CD1c-positive myeloid dendritic cell (primary cell): ENCODE results near the gene ZEB2.

Experiments used
- DNase-seq: peaks from one replicate; pipeline ENCODE4 v3.0.0-alpha.2; 2016; ENCODE audit errors: extremely low spot score

The ZEB2 gene

DNA sequence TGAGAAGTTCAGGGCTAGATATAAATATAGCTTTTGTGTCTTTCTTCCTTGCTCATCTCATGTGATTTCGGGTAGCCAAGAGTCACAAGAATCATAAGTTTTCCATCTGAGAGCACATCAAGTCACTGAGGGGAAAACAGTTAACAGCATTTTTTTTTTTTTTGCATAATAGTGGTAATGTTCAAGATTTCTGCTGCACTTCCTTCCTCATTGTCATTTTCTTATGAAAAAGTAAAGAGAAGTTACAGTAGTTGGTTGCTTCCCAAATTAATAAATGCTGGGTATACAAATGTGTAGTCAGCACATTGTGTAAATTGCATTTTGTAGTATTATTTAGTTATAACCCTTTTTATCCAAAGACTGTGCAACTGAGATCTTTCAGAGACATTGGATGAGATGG, 93.6 kb downstream of the ZEB2 start:
- peak; percentile 75 for DNase-seq

DNA sequence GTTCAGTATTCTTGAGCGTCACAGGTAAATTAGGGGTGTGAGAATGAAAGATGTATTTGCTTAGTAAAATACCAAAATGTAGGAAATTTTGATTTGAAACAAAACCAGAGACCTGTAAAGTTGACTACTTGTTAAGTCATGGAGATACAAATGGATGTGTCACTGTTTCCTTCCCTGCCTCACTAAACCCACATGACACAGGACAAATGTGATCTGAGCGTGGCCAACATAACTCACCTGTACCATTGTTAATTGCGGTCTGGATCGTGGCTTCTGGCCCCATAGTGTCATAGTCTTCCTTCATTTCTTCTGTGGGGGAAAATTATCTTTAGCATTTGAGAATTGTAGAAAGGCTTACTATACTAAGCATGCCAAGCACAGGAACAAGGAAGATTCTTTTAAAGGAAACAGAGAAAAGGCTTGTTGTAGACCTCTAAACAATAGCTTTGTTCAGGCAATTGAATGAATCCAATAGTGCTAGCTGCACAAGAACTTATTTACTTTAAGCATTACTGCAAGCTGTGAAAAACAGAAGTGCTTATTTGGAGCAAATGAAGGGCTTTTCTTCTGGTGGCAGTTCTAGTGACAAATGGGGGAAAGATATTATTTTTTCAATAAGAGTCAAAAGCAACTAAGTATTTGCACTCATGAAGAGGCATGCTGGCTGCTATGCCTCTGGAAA, 95.2 kb downstream of the ZEB2 start:
- DNase-seq, result peak; percentile 29

DNA sequence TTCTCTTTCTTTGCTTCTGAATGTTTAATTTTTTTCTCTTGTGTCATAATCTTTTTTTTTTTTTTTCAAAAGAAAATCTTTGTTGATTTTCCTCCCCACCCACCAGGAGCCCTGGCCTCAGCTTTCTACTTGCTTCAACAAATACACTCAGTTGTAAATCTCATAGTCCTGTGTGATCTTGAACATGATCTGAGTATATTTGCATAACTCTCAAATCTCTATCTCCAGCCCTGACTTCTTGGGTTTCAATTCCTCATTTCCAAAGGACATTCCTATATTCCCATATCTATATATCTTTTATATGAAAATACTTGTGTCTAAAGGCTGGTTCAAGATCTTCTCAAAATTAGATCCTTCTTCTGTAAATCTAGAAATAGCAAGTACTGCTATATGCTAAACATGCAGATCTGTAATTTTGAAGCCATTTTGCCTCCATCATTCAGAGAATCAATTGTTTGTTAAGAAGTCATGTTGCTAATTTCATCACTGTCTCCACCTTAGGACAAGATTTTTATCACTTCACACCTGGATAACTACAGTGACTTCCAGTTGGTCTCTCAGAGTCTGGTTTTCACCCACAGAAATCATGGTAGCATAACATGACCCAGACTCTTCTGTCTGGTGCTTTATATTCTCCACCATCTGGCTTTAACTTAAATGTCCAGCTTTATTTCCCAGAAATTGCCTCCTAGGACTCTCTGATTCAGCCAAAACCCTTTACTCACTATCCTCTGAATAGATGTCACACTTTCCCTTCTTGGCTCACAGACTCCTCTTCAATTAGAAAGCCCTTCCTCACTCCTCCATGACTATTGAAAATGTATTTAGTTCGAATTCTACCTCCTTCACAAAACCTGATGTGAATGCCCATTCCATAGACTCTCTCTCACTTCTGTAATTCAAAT, 98.1 kb downstream of the ZEB2 start:
- DNase-seq, result peak; percentile 31

DNA sequence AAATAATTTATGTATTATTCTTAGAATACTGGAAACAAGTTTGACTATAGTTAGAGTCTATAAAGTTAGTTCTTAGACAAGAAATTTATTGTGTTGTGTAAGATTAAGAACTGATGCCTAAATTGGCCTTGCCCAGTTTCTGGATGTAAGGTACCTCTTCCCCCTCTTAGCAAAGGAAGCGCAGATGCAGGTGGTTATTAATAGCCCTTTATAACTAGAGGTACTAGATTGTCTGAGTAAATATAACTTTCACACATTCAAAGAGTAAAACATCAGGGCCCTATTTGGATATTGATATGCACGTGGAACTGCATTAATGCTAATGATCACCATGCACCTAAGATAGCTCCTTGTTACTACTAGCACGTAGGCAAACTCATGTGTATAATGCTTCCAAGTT, 100.7 kb downstream of the ZEB2 start:
- DNase-seq, result no peak

DNA sequence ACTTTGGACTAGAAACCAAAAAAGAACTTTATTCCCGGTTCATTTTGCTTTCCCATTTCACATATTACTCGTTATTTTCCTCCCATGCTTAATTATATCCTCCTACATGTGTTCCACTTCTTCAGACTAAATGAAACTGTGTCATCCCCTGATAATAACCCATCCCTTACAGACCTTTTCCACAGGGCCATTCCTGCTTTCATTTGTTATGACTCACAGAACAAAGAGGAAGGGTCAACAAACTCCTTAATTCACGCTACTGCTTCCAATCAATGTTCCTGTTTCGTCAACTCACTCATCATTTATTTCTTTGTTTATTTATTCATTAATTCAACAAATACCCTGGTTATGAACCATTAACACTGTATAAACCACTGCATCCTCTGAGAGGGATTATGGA, 104.5 kb downstream of the ZEB2 start:
- peak; percentile 70 for DNase-seq

DNA sequence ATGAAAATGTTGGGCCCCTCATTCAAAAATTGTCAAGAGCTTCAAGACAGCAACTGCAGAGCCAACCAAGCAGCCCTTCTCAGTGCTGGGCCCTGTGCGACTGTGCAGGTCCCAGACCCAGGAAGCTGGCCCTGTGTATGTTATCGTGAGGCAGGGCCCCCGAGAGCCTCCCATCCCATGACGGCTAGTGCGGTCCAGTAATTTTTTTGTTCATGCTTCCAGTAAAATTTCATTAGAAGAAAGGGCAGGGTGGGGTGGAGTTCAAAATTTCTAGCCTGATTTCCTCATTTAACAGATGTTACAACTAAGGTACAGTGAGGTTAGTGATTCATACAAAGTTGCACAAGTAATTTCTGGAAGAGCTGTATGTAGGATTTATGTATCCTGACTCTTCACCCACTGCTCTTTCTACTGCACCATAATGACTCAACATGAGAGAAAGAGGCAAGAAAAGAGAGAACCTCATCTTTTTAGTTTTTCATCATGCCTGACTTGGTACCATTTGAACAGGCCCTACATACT, 105.5 kb downstream of the ZEB2 start:
- DNase-seq, result peak; percentile 93

DNA sequence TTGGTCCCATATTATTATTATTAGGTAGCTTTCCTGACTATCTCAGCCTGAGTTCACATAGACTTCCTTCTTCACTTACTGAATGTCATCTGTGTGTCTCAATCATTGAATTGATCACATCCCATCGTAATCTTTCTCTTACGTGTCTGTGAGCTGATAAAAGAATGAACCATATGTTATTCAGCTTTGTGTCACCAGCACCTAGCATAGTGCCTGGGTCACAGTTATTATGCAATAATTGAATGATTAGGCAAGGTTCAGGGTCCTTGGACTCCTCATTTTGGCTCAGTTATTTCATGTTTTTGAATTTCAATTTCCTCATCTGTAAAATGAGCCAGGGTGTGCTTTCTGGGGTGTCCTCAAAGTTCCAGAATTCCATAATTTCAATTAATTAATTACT, 107.2 kb downstream of the ZEB2 start:
- DNase-seq, result peak; percentile 64

DNA sequence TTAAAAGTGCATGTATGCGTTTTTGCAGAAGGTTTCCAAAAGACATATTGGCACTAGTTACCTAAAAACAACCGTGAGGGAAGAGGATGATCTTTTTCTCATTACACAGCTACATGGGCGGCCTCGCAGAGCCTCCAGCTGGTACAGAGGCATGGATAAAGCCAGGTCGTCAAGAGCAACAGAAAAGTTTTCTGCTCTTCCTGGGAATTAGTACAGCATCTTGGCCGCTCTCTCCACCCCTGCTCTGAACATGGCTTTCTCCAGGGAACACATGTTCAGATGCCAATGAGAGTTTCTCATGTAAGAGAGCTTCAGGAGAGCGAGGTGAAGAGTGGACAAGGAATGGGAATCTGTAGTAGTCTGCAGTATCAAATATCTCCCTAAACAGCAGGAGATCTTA, 108.4 kb downstream of the ZEB2 start:
- DNase-seq, result no peak

DNA sequence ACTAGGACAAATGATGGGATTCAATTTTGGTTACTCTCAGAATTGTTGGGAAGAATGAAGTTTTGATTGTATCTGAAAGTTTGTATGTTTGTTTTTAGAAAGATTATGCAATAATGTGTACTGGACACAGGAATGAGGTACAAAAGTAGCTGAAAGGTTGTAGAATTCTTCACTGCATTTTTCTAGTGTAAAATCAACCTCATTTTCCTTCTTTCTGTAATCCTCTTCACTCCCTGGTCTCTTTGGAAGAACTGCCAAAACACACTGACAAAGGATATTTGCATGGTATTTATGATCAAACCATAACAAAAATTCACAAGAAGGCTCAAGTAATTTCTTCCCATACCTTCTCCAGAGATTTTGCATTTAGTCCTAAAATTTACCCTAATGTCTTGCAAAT, 110.7 kb downstream of the ZEB2 start:
- DNase-seq, result no peak

DNA sequence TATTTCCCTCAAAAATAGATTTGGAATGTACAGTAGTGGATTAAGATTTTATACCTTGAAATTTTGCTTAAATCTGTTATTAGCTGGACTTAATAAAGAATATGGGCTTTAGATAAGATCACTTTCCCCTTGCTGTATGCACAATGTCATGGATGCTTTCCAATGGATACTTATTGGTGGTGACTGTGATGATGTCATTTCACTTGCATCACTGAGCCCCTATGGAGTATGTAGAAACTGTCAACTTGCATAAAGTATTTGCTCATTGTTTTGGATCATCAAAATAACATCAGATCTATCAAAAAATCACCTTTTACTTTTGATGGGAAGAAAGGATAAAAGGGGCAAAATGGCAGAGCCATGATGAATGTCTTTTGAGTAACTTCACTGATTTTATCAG, 112.7 kb downstream of the ZEB2 start:
- DNase-seq, result no peak

DNA sequence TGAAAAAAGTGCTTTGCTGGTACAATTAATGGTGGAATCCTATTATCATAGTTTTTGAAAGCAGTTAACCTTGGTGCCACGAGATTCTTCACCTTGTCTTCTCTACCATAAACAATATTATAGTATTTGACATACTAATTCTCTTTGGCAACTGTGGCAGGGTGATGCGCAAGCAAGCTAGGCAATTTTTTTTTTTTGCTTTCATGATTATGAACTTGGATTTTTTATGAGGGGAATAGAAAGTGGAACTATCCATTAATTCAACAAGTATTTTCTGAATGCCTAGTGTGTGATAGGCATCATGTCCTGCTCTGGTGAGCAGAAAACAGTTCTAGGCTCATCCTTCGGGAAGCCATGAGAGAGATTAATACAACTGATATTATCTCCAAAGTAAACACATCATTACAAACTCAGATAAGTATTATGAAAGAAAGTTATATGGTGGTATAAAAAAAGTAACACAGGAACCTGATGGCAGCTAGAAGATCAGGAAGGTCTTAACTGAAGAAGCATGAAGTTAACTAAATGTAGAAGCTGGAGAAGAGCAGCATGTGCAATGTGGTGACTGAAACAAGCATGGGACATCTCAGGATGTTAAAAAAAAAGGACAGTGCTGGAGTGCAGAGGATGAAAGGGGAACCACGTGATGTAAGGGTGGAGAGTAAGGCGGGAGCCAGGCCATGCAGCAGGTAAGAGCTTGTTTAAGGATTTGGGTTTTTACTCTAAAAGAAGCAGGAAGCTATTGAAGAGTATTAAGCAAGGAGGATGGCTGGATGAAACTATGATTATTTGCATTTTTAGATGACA, 113.7 kb downstream of the ZEB2 start:
- no peak for DNase-seq

DNA sequence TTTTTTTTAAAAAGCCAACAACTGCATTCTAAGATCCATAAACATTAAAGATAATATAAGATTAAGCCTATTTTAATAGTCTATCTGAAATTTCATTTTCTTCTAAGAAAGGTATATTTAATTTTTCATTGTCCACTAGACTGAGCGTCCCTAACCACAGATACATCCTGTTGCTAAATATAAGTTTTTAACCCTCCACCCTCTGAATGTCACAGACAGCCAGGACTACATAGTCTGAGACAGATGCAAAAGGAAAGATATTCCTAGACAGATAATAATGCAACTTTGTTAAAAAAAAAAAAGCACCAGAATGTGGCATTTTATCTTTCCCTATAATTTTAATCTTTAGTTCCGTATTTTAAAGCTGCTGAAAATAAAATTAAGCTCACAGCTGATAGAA, 114.6 kb downstream of the ZEB2 start:
- no peak for DNase-seq

DNA sequence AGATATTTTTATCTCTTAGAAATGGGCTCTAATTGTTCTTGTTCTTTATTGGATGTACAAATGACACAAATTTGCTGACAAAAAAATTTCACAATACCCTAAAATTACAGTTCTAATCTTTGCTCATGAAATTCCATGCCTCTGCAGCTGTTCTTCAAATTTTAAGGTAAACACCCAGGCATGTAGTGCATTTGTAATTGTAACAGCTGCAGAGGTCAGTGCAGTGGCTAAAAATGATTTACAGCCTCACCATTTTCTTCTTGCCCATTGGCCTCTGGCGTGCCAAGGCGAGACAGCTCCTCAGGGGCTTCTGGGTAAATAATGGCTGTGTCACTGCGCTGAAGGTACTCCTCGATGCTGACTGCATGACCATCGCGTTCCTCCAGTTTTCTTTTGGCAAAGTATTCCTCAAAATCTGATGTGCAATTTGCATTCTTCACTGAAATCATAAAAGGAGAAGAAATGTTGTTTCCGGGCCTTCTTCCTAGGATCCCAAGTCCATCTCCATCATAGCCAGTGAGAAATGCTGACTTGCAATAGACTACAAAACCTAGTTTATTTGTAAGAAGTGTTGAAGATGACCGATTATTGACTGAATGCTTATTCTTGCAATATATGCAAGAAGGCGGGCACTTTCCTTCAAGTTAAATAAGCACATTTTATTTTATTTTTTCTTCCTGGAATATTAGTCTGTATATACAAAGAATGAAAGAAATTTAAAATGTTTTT, 115.2 kb downstream of the ZEB2 start:
- DNase-seq, result no peak

DNA sequence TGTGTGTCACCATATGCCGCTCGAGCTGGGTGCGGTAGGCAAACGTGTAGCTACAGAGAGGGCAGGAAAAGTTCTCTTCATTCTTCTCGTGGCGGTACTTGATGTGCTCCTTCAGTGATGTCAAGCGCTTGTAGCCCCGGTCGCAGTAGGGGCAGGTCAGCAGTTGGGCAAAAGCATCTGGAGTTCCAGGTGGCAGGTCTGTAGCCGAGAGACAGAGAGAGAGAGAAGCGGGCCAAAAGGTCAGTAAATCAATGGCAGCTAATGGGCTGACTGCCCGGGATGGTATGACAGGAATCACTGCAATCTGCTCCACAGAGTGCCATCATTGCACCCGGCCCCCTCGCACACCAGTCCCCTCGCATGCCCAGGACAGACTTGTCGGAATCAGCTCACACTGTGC, 116.0 kb downstream of the ZEB2 start:
- DNase-seq, result no peak

DNA sequence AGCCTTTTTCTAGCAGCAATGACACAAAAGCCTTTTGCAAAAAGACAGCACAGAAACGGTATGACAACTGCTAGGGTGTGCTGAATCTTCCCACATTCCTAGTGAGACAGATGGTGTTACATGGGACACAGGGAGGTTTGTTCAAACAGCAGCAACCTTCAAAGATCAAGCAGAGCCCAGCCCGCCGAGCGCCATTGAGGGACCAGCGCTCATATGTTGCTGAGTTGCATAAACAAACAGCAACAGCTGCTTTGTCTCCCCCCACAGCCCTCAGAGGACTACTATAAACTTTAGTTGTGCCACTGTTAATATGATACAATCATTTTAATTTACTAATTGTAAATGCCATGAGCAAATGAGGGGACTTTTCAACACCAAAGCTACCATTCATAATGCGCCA, 117.7 kb downstream of the ZEB2 start:
- DNase-seq, result no peak

DNA sequence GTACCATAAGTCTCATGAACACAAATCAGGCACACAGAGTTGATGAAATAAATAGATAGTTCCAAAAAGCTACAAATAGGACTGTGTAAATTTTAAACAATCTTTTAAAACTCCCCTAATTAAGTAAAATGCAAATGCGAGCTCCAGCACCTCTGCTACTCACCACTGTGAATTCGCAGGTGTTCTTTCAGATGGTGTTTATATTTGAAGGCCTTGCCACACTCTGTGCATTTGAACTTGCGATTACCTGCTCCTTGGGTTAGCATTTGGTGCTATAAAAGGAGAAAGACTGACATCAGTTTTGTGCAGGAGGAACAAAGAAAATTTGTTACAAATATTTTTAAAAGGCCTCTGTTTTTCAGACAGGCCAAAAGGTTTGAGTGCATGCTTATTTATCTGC, 118.9 kb downstream of the ZEB2 start:
- DNase-seq, result no peak

DNA sequence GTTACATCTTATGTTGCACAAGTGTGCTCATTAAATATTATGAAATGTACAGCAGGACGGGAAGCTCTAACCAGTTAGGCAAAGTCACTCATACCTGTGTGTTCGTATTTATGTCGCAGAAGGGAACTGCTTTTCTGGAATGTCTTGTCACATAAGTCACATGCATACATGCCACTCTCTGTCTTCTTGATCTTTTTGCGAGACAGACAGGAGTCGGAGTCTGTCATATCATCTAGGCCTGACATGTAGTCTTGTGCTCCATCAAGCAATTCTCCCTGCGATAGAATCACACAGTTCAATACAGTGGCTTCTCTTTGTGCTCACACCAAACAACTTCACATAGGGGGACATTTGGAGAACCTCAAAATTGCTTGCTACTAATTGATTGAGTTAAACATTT, 123.6 kb downstream of the ZEB2 start:
- DNase-seq, result no peak

DNA sequence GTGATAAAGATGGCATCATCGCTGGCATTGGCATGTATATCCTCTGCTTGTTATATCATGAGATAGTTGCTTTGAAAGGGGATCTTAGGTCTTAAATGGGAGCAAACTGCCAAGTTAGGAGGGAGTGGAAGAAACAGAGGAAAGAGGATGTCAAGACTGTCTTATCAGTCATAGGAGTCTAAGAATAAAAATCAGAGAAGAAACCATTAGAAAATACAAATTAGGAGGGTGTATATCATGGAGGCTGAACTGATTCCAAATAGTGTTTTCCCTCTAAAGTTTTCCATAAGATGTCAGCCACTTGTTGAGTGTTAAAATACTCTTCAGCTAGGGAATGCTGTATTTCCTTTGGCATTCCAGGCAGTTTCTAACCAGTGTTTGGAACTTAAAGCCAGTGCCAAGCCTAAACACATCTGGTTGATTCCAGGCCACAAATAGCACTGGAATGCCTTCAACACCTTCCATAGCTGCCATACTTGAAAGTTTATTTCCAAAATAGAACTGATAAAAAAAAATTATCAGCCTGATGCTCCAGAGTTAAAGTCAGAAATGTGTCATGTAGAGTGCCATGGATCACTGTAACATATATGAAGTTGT, 129.4 kb downstream of the ZEB2 start:
- no peak for DNase-seq

DNA sequence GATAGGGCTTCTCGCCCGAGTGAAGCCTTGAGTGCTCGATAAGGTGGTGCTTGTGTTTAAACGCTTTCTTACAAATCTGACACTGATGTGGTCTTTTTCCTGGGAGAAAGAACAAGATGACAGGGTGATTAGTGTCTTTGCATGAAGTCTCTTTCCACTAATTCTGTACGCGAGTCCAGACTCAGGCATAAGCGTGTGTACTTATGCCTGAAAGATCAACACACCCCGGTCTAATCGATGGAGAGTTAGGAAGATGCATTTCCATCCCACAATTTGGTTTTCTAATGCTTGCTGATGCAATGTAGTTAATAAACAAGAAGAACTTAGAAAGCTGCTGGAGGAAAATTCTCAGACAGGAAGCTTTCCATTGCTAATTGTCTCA, 130.0 kb downstream of the ZEB2 start:
- no peak for DNase-seq

DNA sequence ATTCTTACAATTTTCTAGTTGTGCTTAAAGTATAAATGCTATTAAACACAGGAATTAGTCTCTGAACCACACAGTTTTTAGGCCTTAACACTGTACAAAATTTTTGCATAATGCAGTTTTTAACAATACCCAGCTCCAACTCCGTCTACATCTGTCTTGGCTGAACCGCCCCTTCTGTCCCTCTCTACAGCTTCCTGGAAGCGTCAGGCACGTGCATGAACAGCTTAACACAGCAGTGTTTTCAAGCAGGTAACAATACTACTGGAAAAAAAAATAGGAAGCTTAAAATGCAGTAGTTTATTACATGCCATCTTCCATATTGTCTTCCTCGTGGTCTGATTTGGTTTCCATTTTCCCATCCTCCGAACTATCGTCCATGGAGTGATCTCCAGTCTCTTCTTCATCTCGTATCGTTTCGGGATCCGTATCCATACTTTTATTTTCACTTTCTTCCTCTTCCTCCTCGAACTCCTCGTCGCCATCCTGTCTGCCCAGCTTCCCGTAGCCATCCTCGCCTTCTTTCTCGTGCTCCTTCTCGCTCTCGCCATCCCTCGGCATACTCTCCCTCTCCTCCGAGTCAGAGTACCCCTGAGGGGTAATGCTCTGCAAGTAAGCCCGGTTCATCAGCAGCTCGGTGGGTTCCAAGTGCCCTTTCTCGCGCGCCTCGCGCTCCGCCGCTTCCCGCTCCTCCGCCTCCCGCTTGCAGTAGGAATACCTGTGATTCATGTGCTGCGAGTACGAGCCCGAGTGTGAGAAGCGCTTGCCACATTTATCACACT, 130.6 kb downstream of the ZEB2 start:
- no peak for DNase-seq
